ENCODE results near the gene C11orf97.

DNA sequence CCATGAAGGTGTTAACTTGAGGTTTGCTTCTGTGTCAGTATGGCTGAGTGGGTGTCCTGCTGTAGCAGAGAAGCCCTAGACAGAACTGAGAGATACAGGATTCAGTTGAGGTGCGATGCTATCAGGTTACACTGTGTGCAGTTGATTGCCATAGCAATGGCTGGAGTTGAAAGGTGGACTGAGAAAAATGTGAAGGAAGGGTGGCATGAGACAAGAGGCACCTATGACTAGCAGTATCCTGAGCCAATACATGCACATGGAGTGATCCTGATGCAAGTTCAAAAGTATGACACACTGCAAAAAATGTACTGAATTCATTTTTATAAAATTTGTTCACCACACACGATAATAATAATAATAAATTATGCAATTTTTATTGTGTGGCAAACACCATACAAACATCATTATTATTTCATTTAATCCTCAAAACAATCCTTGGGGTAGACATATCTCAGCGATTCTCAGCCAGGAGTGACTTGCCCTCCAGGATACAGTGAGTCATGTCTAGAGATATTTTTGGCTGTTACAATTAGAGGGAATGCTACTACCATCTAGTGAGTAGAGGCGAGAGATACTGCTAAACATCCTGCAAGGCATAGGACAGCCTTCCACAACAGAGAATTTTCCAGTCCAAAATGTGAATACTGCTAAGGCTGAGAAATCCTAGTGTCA, 51.1 kb downstream of the C11orf97 start:
- TF ChIP-seq, protein P1, sequence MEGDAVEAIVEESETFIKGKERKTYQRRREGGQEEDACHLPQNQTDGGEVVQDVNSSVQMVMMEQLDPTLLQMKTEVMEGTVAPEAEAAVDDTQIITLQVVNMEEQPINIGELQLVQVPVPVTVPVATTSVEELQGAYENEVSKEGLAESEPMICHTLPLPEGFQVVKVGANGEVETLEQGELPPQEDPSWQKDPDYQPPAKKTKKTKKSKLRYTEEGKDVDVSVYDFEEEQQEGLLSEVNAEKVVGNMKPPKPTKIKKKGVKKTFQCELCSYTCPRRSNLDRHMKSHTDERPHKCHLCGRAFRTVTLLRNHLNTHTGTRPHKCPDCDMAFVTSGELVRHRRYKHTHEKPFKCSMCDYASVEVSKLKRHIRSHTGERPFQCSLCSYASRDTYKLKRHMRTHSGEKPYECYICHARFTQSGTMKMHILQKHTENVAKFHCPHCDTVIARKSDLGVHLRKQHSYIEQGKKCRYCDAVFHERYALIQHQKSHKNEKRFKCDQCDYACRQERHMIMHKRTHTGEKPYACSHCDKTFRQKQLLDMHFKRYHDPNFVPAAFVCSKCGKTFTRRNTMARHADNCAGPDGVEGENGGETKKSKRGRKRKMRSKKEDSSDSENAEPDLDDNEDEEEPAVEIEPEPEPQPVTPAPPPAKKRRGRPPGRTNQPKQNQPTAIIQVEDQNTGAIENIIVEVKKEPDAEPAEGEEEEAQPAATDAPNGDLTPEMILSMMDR (IDR thresholded peaks at IDR 0.05): no peak
- no peak for TF ChIP-seq POLR2A (IDR thresholded peaks at IDR 0.05)

Data from lower leg skin (tissue), 3 donors.